Heart left ventricle (tissue), 16 donors: ENCODE measurements around the gene NTM. TPM values are rescaled to one million over a fixed set of nuclear protein-coding genes. Genes with fewer than 3 reads are reported as not detected.

Source experiments
- ATAC-seq, 4 donors: fragments of 200-7000 bp; cut with Tn5 transposase; one replicate each; pipeline ENCODE4 v1.9.1; 2020 to 2022; ENCODE audit warnings: moderate library complexity in 4 of 4, mild to moderate bottlenecking in 3 of 4, moderate number of reproducible peaks in 1 of 4
- DNase-seq, 5 donors: peaks; one replicate each; pipeline ENCODE4 v3.0.0-alpha.2; 2020
- H3K27ac ChIP-seq, 12 donors: fragments of 200-600 bp; sonication (generic) in 4 of 12; one replicate each; pipeline versions ENCODE4 v1.5.0 to v1.8.0; 2016 to 2022; ENCODE audit warnings: mild to moderate bottlenecking in 2 of 12
- H3K27me3 ChIP-seq, 9 donors: fragments of 200-600 bp; sonication (generic) in 2 of 9; one replicate each; pipeline versions ENCODE4 v1.5.1 to v1.8.0; 2016 to 2022; ENCODE audit warnings: mild to moderate bottlenecking in 3 of 9
- H3K36me3 ChIP-seq, 9 donors: fragments of 200-600 bp; sonication (generic) in 2 of 9; one replicate each; pipeline versions ENCODE4 v1.5.0 to v1.8.0; 2018 to 2022; ENCODE audit warnings: mild to moderate bottlenecking in 2 of 9
- H3K4me1 ChIP-seq, 12 donors: fragments of 200-600 bp; sonication (generic) in 4 of 12; one replicate each; pipeline versions ENCODE4 v1.5.0 to v1.8.0; 2016 to 2022; ENCODE audit warnings: mild to moderate bottlenecking in 3 of 12
- H3K4me3 ChIP-seq, 12 donors: fragments of 200-600 bp; sonication (generic) in 4 of 12; one replicate each; pipeline versions ENCODE4 v1.5.0 to v1.8.0; 2017 to 2022; ENCODE audit warnings: mild to moderate bottlenecking in 9 of 12, moderate library complexity in 4 of 12
- H3K9me3 ChIP-seq, 12 donors: fragments of 200-600 bp; sonication (generic) in 4 of 12; one replicate each; pipeline versions ENCODE4 v1.5.0 to v1.8.0; 2016 to 2022; ENCODE audit warnings: mild to moderate bottlenecking in 1 of 12
- CTCF ChIP-seq, 12 donors: fragments of 200-600 bp; sonication (generic) in 4 of 12; IDR thresholded peaks; one replicate each; pipeline versions ENCODE4 v1.5.0 to v1.8.0; 2018 to 2022; ENCODE audit warnings: antibody characterized with exemption in 12 of 12, mild to moderate bottlenecking in 5 of 12
- POLR2A ChIP-seq, 2 donors: fragments of 450-650 bp; IDR thresholded peaks; one replicate each; pipeline ENCODE4 v1.6.1; 2017; ENCODE audit warnings: antibody characterized with exemption in 2 of 2, mild to moderate bottlenecking in 2 of 2, moderate library complexity in 2 of 2
- WGBS, 4 donors: extraction: QIAGEN DNeasy Blood & Tissue Kit in 2 of 4; methylation state at CpG; one replicate each; pipeline versions ENCODE4 v1.1.5 to v1.1.7; 2013 to 2018; 5-methylcytosine and 5-hydroxymethylcytosine counted together
- intact Hi-C, 10 donors: fragments of 100-400 bp; cut with DNase I; formaldehyde crosslinking; loops; one replicate each; pipeline versions ENCODE4 v1.11.1 to v1.14.2; 2022
- polyA plus RNA-seq, 2 donors: library from polyadenylated mRNA; stranded (reverse); fragments of 200-250 nt; gene quantifications; one replicate each; pipeline ENCODE4 v1.2.3, GENCODE V29; 2013
- total RNA-seq, 9 donors: library from RNA; depleted of rRNA in 2 of 9; stranded (reverse); fragments of >200 nt in 2 of 9; fragmentation: NEBNext Ultra II Directional in 3 of 9; extraction: Animal tissue kit (Norgen Biotek cat#: 25700) in 3 of 9; gene quantifications; one replicate each; pipeline versions ENCODE4 v1.1.0 to v1.2.4, GENCODE V29; 2016 to 2023
- donor health status: ischemic (EF 13 %, LVEDD 7.1; RV severe dilation, severe dysfunction).
- donor health status: healthy with polysubstance abuse.
- donor health status: DM: no; HTN: yes; CAD: no.
- donor health status: DM: no; HTN: no; CAD: no.
- donor health status: ischemic (EF 25% LVEDD 6.9; RV normal size, moderate dysfunction).
- donor health status: ischemic (EF 25% LVEDD 5.7; RV mildly dilated, moderate dysfunction).
- donor health status: healthy.
- donor health status: DM: yes; HTN: yes; CAD: no.
- donor health status: ischemic (EF 35%, LVEDD 5.7; RV mildly dilated, moderate dysfunction).
- donor health status: nonischemic (EF 11% LVEDD 7.7; RV severe dilation, severe dysfunction).
- donor health status: DM: yes; HTN: yes; CAD: no.
- donor health status: PGD.
- donor health status: ischemic (EF 29% LVEDD 5.4; RV normal size, mild dysfunction).
- donor health status: nonischemic (EF 23%, LVEDD 6.1; RV moderate dilation, normal function).

The NTM gene
- total and polyA plus RNA-seq, 11 donors: 0.40 to 7.7 (median 1.5) TPM

- Histone ChIP-seq H3K4me3 (no peak overlapping the region), H3K27ac (no peak overlapping the region), H3K4me1 (peaks cover 0 to 10% (median 0%) of the 10 kb centered on the region in 12 donors), H3K36me3 (no peaks in the 10 kb centered on the region), H3K27me3 (no peaks in the 10 kb centered on the region), H3K9me3 (no peaks in the 10 kb centered on the region)
- DNase-seq: no peak
- intact Hi-C loops: no loop called here
- TF ChIP-seq POLR2A (IDR thresholded peaks at IDR 0.05): no peak
- no peak for TF ChIP-seq CTCF (IDR thresholded peaks at IDR 0.05)
- no peak for ATAC-seq
- 69 to 75% (median 72%) methylated on average over 5 of the region's 5 CpGs for WGBS, 4 donors
Measured at GRCh38 chr11:131454490-131454889, 84.1 kb downstream of the NTM start.

- Histone ChIP-seq H3K4me3 (no peak overlapping the region), H3K4me1 (peaks cover 0 to 10% (median 0%) of the 10 kb centered on the region in 12 donors), H3K27ac (no peak overlapping the region), H3K27me3 (no peaks in the 10 kb centered on the region), H3K9me3 (no peaks in the 10 kb centered on the region), H3K36me3 (no peaks in the 10 kb centered on the region)
- no peak for ATAC-seq
- no peak for DNase-seq
- TF ChIP-seq POLR2A (IDR thresholded peaks at IDR 0.05) (no peak), CTCF (IDR thresholded peaks at IDR 0.05) (no peak)
- WGBS, 4 donors: 76 to 89% (median 87%) methylated on average over 9 of the region's 9 CpGs
- intact Hi-C loops: no loop called here
Measured at GRCh38 chr11:131454989-131455388, 84.6 kb downstream of the NTM start.

- H3K36me3 ChIP-seq: no peaks in the 10 kb centered on the region
- no peak overlapping the region for H3K4me3 ChIP-seq
- peaks cover 0 to 10% (median 0%) of the 10 kb centered on the region in 12 donors for H3K4me1 ChIP-seq
- H3K27ac ChIP-seq: peak overlapping the region in 2 of 12 donors; percentile 24 to 26
- TF ChIP-seq CTCF (IDR thresholded peaks at IDR 0.05): no peak
- no peak for TF ChIP-seq POLR2A (IDR thresholded peaks at IDR 0.05)
- WGBS, 4 donors: 52 to 59% (median 55%) methylated on average over 9 of the region's 9 CpGs
- H3K9me3 ChIP-seq: no peaks in the 10 kb centered on the region
- intact Hi-C loops: no loop called here
- DNase-seq (no peak), ATAC-seq (peak in 3 of 4 donors; percentile 57 to 91 (median 81))
- no peaks in the 10 kb centered on the region for H3K27me3 ChIP-seq
Measured at GRCh38 chr11:131455843-131456704, 85.7 kb downstream of the NTM start.

- H3K9me3 ChIP-seq: no peaks in the 10 kb centered on the region
- intact Hi-C loops: no loop called here
- ATAC-seq: no peak
- peaks cover 0 to 10% (median 0%) of the 10 kb centered on the region in 12 donors for H3K4me1 ChIP-seq
- H3K27ac ChIP-seq: no peak overlapping the region
- no peaks in the 10 kb centered on the region for H3K36me3 ChIP-seq
- DNase-seq: no peak
- 56 to 72% (median 61%) methylated on average over 3 of the region's 3 CpGs for WGBS, 4 donors
- TF ChIP-seq CTCF (IDR thresholded peaks at IDR 0.05) (no peak), POLR2A (IDR thresholded peaks at IDR 0.05) (no peak)
- no peaks in the 10 kb centered on the region for H3K27me3 ChIP-seq
- H3K4me3 ChIP-seq: no peak overlapping the region
Measured at GRCh38 chr11:131457163-131457562, 86.7 kb downstream of the NTM start.
